ACC112 (cell line): ENCODE measurements around the gene CLDN12.

Source experiments
- H2AFZ ChIP-seq: fragments of 200-600 bp; sonication (generic); one replicate; pipeline ENCODE4 v1.6.0; 2017; ENCODE audit warnings: antibody characterized with exemption, low read length; ENCODE audit not compliant: unreplicated experiment
- H3K27ac ChIP-seq: fragments of 200-600 bp; sonication (generic); 2 replicates; pipeline ENCODE4 v1.5.1; 2014; ENCODE audit warnings: low read depth, mild to moderate bottlenecking, antibody characterized with exemption, low read length, moderate library complexity
- H3K27me3 ChIP-seq: fragments of 200-600 bp; sonication (generic); 2 replicates; pipeline ENCODE4 v1.6.1; 2014; ENCODE audit warnings: mild to moderate bottlenecking, antibody characterized with exemption, low read length, moderate library complexity, mixed read lengths; ENCODE audit not compliant: insufficient read depth
- H3K36me3 ChIP-seq: fragments of 200-600 bp; sonication (generic); 2 replicates; pipeline ENCODE4 v1.6.1; 2016; ENCODE audit warnings: mild to moderate bottlenecking, antibody characterized with exemption, low read length, moderate library complexity, mixed read lengths; ENCODE audit not compliant: insufficient read depth
- H3K4me1 ChIP-seq: fragments of 200-600 bp; sonication (generic); one replicate; pipeline ENCODE4 v1.6.1; 2016; ENCODE audit warnings: low read length, mixed read lengths; ENCODE audit not compliant: insufficient read depth, unreplicated experiment, control insufficient read depth
- H3K4me3 ChIP-seq: fragments of 200-600 bp; sonication (generic); 2 replicates; pipeline ENCODE4 v1.5.1; 2014; ENCODE audit warnings: mild to moderate bottlenecking, low read depth, low read length
- H3K79me2 ChIP-seq: fragments of 200-600 bp; sonication (generic); one replicate; pipeline ENCODE4 v1.6.0; 2016; ENCODE audit warnings: low read length; ENCODE audit not compliant: control insufficient read depth, unreplicated experiment, insufficient read depth

The CLDN12 gene

DNA sequence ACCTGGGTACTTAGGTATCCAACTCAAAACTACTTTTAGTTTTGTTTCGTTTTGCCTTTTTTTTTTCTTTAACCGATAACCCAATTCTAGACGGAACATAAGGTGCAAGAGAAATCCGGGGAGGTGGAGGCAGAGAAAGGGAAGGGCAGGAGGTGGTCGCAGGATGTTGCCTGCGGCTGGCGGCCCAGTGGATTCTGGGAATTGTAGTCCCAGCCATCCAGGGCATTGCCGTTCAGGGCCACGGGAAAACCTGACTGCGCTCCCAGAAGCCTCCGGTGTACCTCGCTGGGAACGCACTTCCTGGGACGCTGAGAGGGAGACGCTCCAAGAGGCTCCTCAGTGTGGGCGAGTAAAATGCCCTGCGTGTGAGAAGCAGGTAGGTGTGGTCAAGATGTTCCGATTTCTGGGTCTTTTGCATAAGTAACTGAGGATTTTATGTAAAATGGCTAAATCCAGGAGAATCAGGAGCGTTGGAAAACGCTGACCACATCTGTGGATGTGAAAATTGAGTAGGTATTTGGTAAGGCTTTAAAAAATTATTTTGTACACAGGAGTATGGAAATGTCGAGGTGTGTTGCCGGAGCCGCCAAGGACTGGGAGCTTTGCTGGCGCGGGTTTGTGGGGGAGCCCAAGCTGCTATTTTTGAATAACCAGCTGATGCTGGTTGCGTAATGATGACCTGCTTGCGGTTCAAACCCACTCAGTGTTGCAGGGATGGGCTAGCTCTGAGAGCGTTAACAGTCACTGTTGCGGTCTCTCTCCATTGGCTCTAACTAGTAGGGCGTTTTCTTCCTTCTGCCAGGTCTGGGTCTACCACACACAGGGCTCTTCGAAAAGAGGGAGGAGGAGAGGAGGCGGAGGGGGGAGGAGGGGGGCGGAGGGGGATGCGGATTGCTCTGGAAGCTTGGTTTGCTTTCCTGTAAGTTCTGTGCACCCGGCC is at the start of gene CLDN12:
Gene CLDN12 (plus strand): TSS at position 288 of the 940 bp plus-strand sequence. CDS start 9,216 bp downstream, outside the sequence.
- peak within 1 kb of the TSS; percentile 98 for H2AFZ ChIP-seq
- peak within 1 kb of the TSS; percentile 99 for H3K27ac ChIP-seq
- no peaks in the 10 kb centered on the region for H3K27me3 ChIP-seq
- H3K4me1 ChIP-seq: peaks cover 23% of the 10 kb centered on the region
- peaks cover 16% of the 10 kb centered on the region for H3K36me3 ChIP-seq
- H3K4me3 ChIP-seq: peak within 1 kb of the TSS; percentile 93
- H3K79me2 ChIP-seq: peaks cover 41% of the 10 kb centered on the region

DNA sequence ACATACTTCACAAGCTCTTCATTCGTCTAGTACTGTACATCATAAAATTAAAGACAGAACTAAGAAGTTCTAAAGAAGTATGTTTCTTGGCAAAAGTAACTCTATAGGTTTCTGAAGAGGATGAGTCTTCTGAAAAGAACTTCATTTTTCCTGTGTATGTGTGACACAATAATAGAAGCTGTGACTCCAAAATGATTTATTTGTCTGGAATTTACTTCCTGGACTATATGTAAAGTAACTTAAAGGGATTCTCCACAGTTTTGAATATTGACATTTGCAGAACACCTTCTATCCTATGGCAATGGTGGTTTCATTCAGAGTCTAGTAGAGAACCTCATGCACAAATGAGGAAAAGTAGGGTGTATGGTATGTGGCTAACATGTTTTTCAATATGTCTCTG is 19.8 kb upstream of the CLDN12 start:
- no peak overlapping the region for H2AFZ ChIP-seq
- H3K27me3 ChIP-seq: no peaks in the 10 kb centered on the region
- H3K4me1 ChIP-seq: peaks cover 51% of the 10 kb centered on the region
- peak overlapping the region; percentile 39 for H3K4me3 ChIP-seq
- H3K27ac ChIP-seq: peak overlapping the region; percentile 99
- H3K36me3 ChIP-seq: peaks cover 39% of the 10 kb centered on the region
- peaks cover 5% of the 10 kb centered on the region for H3K79me2 ChIP-seq

DNA sequence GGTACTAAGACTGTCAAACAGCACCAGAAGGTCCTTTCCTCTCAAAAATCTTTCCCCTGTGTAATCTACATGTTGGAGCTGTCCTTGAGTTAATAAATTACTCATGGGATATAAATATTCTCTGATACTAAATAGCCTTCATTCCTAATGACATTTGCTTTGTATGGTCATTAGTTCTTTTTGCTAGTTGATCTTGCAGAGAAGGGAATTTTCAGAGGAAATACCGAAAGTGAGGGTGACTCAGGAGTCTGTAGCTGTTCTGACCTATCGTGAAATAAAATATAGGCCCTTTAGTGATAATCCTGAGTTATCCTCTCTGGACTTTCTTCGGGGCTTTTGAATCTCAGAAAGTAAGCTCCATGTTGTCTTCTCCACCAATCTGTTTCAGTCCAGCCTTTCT is 19.4 kb upstream of the CLDN12 start:
- Histone ChIP-seq H3K36me3 (peaks cover 35% of the 10 kb centered on the region), H3K27me3 (no peaks in the 10 kb centered on the region), H3K79me2 (peaks cover 5% of the 10 kb centered on the region), H2AFZ (peak overlapping the region; percentile 76), H3K4me1 (peaks cover 54% of the 10 kb centered on the region), H3K27ac (peak overlapping the region; percentile 99), H3K4me3 (peak overlapping the region; percentile 39)

DNA sequence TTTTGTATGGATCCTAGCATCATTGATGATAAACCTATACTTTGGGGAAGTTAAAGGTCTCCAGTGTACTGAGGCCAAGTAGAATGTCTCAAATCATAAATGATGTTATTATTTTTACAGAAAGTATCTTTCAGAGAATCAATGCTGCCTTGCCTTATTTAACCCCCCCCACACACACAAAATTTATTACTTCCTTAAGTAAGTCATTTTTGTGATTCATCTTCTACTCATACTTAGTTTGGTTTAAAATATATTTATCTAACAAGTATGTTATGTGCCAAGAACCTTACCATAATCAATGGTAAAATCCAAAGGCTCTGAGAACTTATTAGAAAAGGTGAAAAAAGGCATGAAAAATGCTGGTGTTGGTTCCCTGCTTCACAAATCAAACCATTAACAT is 18.8 kb upstream of the CLDN12 start:
- no peaks in the 10 kb centered on the region for H3K27me3 ChIP-seq
- peaks cover 54% of the 10 kb centered on the region for H3K4me1 ChIP-seq
- H3K4me3 ChIP-seq: peak overlapping the region; percentile 43
- peaks cover 5% of the 10 kb centered on the region for H3K79me2 ChIP-seq
- H3K36me3 ChIP-seq: peaks cover 33% of the 10 kb centered on the region
- peak overlapping the region; percentile 99 for H3K27ac ChIP-seq
- peak overlapping the region; percentile 76 for H2AFZ ChIP-seq

DNA sequence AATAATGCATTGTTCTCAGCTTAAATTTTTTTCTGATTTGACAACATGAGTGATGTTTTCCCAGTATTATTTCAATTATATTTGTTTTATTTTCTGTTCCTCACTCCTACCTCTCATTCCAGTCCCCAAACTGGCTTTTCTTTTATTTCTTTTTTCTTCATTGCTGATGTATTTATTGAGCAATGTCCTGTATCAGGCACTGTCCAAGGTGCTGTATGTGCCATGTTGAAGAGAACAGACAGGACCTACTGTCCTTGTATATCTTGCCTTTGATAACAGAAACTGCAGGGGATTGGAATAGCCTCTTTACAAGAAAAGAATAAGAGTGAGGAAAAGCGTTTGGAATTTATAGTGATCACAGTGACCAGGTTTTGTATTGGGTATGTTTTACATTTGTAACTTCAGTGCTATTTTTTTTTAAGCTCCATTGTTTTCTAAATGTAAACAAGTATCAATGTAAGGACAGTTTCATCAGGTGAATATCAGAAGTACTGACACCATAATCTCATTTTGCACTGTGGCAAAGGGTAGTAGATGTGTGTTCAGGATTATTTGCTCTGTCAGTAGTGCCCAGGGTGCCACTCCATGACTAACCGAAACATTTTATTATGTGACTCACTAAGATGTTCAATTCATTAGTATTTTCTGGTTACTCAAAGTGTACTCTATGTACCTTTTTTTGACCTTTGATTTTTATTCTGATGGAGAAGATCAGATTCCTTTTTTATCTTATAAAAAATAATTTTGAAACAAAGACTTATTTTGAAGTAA is 15.6 kb upstream of the CLDN12 start:
- H3K27ac ChIP-seq: peak overlapping the region; percentile 1; the same call in 1 of the 2 replicates
- H3K79me2 ChIP-seq: no peaks in the 10 kb centered on the region
- peaks cover 41% of the 10 kb centered on the region for H3K4me1 ChIP-seq
- peak overlapping the region; percentile 5; the same call in 1 of the 2 replicates for H3K4me3 ChIP-seq
- peaks cover 22% of the 10 kb centered on the region for H3K36me3 ChIP-seq
- no peak overlapping the region for H2AFZ ChIP-seq
- H3K27me3 ChIP-seq: no peaks in the 10 kb centered on the region

DNA sequence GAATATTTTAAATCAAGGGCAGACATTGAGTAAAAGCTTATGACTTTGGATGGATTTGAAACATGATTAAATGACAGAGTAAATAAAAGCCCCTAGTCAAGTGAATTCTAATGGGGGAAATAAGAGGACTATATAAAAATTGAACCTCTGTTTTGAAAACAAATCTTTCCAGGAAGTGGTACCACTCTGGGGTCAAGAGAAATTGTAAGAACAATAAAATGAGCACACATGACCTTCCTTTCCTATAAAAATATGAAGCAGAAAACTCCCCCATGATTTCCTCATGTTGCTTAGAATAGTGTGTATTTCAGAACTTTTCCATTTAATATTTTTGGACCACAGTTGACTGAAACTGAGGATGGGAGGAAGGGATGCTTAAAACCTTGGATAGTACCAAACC is 12.3 kb upstream of the CLDN12 start:
- Histone ChIP-seq H3K4me1 (peaks cover 14% of the 10 kb centered on the region), H2AFZ (no peak overlapping the region), H3K79me2 (no peaks in the 10 kb centered on the region), H3K36me3 (peaks cover 28% of the 10 kb centered on the region), H3K4me3 (no peak overlapping the region), H3K27ac (no peak overlapping the region), H3K27me3 (no peaks in the 10 kb centered on the region)

DNA sequence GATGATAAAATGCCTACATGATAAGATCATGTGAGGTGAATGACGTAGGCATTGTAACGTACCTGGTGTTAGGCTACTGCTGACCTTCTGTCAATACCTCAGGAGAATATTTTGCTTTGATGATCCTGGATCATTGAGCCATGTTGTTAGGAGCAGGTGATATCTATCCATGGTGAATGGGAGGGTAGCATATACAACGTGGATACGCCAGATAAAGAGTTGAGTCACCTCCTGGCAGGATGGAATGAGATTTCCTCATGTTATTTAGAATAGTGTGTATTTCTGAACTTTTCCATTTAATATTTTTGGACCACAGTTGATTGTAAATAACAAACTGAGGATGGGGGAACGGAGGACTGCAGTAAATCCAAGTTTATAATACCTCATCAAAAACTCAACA is 11.8 kb upstream of the CLDN12 start:
- Histone ChIP-seq H2AFZ (no peak overlapping the region), H3K36me3 (peaks cover 24% of the 10 kb centered on the region), H3K27me3 (no peaks in the 10 kb centered on the region), H3K79me2 (no peaks in the 10 kb centered on the region), H3K27ac (no peak overlapping the region), H3K4me1 (peaks cover 14% of the 10 kb centered on the region), H3K4me3 (no peak overlapping the region)

DNA sequence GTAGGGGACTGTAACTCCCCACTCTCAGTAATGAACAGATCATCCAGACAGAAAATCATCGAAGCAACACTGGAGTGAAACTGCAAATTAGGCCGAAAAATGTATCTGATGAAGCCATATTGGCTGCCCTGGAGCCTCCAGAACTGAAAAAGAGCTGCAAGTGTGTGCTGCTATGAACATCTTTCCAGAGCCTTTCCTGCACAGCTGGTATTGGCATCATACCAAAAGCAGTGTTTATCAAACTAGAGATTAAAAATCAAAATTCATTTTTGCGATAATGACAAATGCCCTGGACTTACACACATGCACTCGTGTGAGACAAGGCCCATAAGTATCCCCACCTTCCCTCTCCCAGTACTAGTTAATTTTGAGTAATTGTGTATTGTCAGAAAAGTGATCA is 6.8 kb upstream of the CLDN12 start:
- Histone ChIP-seq H2AFZ (no peak overlapping the region), H3K27ac (no peak overlapping the region), H3K79me2 (no peaks in the 10 kb centered on the region)

DNA sequence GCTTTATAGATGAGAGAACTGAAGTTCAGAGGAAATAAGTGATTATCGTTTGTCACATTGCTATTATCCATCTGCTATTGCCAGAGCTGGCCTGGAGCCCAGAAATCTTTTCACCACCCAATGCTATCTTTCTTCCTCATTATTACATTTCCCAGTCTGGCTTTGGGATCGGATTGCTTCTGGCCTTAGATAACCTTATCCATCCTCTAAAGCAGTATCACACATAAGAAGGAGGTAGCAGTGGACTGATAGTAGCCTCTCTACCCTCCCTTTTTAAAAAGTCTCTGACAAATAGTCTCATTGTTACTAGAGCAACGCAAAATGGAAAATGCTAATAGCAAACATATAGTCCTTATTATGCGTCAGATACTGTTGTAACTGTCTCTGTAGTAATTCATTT is 1.3 kb upstream of the CLDN12 start:
- Histone ChIP-seq H3K79me2 (peaks cover 27% of the 10 kb centered on the region), H3K4me3 (peak overlapping the region; percentile 20; the same call in 1 of the 2 replicates), H3K4me1 (peaks cover 23% of the 10 kb centered on the region), H3K36me3 (peaks cover 7% of the 10 kb centered on the region), H3K27me3 (no peaks in the 10 kb centered on the region), H2AFZ (peak overlapping the region; percentile 78), H3K27ac (peak overlapping the region; percentile 99)

More for the DNA sequence above, 6.8 kb upstream of the CLDN12 start:
- no peaks in the 10 kb centered on the region for H3K27me3 ChIP-seq
- H3K4me3 ChIP-seq: no peak overlapping the region
- peaks cover 19% of the 10 kb centered on the region for H3K36me3 ChIP-seq
- H3K4me1 ChIP-seq: peaks cover 1% of the 10 kb centered on the region

DNA sequence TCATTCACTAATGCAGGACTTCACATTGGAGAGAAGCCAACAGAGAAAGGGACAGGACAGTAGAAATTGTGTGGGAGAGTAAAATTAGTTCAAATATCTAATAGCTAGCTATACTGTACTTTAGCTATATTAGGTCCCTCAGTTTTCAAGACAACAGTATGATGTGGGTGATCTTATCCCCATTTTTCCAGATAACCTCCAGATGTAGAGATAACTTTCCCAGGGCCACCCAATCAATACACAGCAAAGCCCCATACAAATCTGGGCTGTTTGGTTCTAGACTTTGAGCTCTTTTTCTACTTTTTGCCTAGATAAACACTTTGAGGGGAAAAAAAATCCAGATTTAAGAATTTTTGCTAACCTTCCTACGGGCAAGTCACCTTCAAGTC is 482 bp upstream of the CLDN12 start:
- no peaks in the 10 kb centered on the region for H3K27me3 ChIP-seq
- H3K4me3 ChIP-seq: peak overlapping the region; percentile 93
- H3K36me3 ChIP-seq: peaks cover 15% of the 10 kb centered on the region
- H3K79me2 ChIP-seq: peaks cover 35% of the 10 kb centered on the region
- H2AFZ ChIP-seq: peak overlapping the region; percentile 98
- peaks cover 23% of the 10 kb centered on the region for H3K4me1 ChIP-seq
- peak overlapping the region; percentile 99 for H3K27ac ChIP-seq
